DOHH2 (cell line): ENCODE data around the gene CELF3.

ENCODE experiments used
- H3F3A ChIP-seq: fragments of 200-600 bp; sonication (generic), shearing (Covaris generic); 2 replicates; pipeline ENCODE4 v1.6.0; 2016; ENCODE audit warnings: antibody characterized with exemption, mild to moderate bottlenecking; ENCODE audit not compliant: control insufficient read depth, insufficient read depth
- H3K27ac ChIP-seq: fragments of 200-600 bp; sonication (generic); 2 replicates; pipeline ENCODE4 v1.5.1; 2014; ENCODE audit warnings: low read depth, mild to moderate bottlenecking, low read length, moderate library complexity
- H3K27me3 ChIP-seq: fragments of 200-600 bp; sonication (generic); 2 replicates; pipeline ENCODE4 v1.6.1; 2014; ENCODE audit warnings: mild to moderate bottlenecking, low read length, mixed read lengths; ENCODE audit not compliant: control insufficient read depth
- H3K36me3 ChIP-seq: fragments of 200-600 bp; sonication (generic); 2 replicates; pipeline ENCODE4 v1.6.1; 2014; ENCODE audit warnings: mild to moderate bottlenecking, low read length, moderate library complexity, mixed read lengths; ENCODE audit not compliant: control insufficient read depth
- H3K4me1 ChIP-seq: fragments of 200-600 bp; sonication (generic); 2 replicates; pipeline ENCODE4 v1.6.1; 2014; ENCODE audit warnings: mild to moderate bottlenecking, low read length, mixed read lengths; ENCODE audit not compliant: control insufficient read depth
- H3K4me2 ChIP-seq: fragments of 200-600 bp; sonication (generic); 2 replicates; pipeline ENCODE4 v1.6.0; 2014; ENCODE audit warnings: mild to moderate bottlenecking, low read length, moderate library complexity
- H3K4me3 ChIP-seq: fragments of 200-600 bp; sonication (generic); 2 replicates; pipeline ENCODE4 v1.5.1; 2014; ENCODE audit warnings: mild to moderate bottlenecking, low read length, mixed read lengths
- H3K79me2 ChIP-seq: fragments of 200-600 bp; sonication (generic); 2 replicates; pipeline ENCODE4 v1.6.1; 2014; ENCODE audit warnings: mild to moderate bottlenecking, low read length, mixed read lengths; ENCODE audit not compliant: control insufficient read depth
- H3K9me2 ChIP-seq: fragments of 200-600 bp; sonication (generic); replicated peaks from 2 replicates; pipeline ENCODE4 v1.6.1; 2014; ENCODE audit warnings: mild to moderate bottlenecking, low read length, mixed read lengths; ENCODE audit not compliant: control insufficient read depth
- H3K9me3 ChIP-seq: fragments of 200-600 bp; sonication (generic); 2 replicates; pipeline ENCODE4 v1.6.1; 2014; ENCODE audit warnings: antibody characterized with exemption, low read length, mixed read lengths; ENCODE audit not compliant: control insufficient read depth, insufficient read depth
- H4K20me1 ChIP-seq: fragments of 200-600 bp; sonication (generic); 2 replicates; pipeline ENCODE4 v1.6.0; 2014; ENCODE audit warnings: low read depth, mild to moderate bottlenecking, antibody characterized with exemption, low read length, moderate library complexity; ENCODE audit not compliant: control insufficient read depth, insufficient read depth
- CTCF ChIP-seq: fragments of 200-600 bp; sonication (generic); IDR thresholded peaks from one replicate; pipeline ENCODE4 v1.5.1; 2014; ENCODE audit warnings: antibody characterized with exemption, mild to moderate bottlenecking, low read depth, low read length; ENCODE audit not compliant: poor library complexity, severe bottlenecking
- EZH2phosphoT487 ChIP-seq: fragments of 200-600 bp; sonication (generic); IDR thresholded peaks from 2 replicates; pipeline ENCODE4 v1.6.1; 2017; ENCODE audit warnings: borderline replicate concordance, mild to moderate bottlenecking, antibody characterized with exemption, low read length, moderate library complexity, mixed read lengths

Gene CELF3

GRCh38 chr1:151704246-151704645, 12.4 kb downstream of the CELF3 start:
- Histone ChIP-seq H3K36me3 (0 out of 2 replicates have a peak, but pooled peaks cover 2% of the 10 kb centered on the region), H3K27ac (no peak overlapping the region), H3K9me3 (no peaks in the 10 kb centered on the region), H4K20me1 (no peaks in the 10 kb centered on the region), H3K27me3 (no peaks in the 10 kb centered on the region), H3F3A (no peaks in the 10 kb centered on the region), H3K79me2 (no peaks in the 10 kb centered on the region), H3K9me2 (no peaks in the 10 kb centered on the region), H3K4me3 (no peak overlapping the region), H3K4me1 (no peaks in the 10 kb centered on the region), H3K4me2 (no peak overlapping the region)
- TF ChIP-seq CTCF (no peak), EZH2phosphoT487 (no peak)

GRCh38 chr1:151703813-151704212, 12.8 kb downstream of the CELF3 start:
- no peaks in the 10 kb centered on the region for H3F3A ChIP-seq

DNA sequence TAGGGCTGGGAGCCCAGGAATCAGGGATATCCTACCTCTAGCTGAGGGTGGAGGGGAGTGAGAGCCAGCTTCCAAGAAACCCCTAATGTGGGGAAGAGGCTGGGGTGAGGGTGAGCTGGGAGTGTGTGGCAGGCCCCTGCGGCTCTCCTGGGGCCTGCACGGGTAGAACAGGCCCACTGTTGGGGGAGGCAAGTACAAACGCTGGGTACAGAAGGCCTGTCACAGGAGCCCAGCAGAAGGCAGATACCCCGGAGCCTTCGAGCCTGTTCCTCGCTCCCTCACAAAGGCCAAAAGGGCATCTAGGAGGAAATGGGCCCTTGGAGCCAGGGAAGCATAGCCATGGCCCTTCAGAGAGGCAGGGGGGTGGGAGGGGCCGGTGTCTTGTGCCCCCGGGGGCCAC, 13.7 kb downstream of the CELF3 start:
- Histone ChIP-seq H3K4me2 (no peak overlapping the region), H3K4me1 (no peaks in the 10 kb centered on the region)
- TF ChIP-seq EZH2phosphoT487 = no peak
- no peak for TF ChIP-seq CTCF

More at GRCh38 chr1:151703813-151704212, 12.8 kb downstream of the CELF3 start:
- Histone ChIP-seq H3K4me3 (no peak overlapping the region), H3K27me3 (no peaks in the 10 kb centered on the region), H4K20me1 (no peaks in the 10 kb centered on the region), H3K9me3 (no peaks in the 10 kb centered on the region), H3K4me1 (no peaks in the 10 kb centered on the region), H3K36me3 (0 out of 2 replicates have a peak, but pooled peaks cover 3% of the 10 kb centered on the region), H3K79me2 (no peaks in the 10 kb centered on the region), H3K27ac (no peak overlapping the region), H3K4me2 (no peak overlapping the region), H3K9me2 (no peaks in the 10 kb centered on the region)
- TF ChIP-seq CTCF (no peak), EZH2phosphoT487 (no peak)

More for the DNA sequence above, 13.7 kb downstream of the CELF3 start:
- no peak overlapping the region for H3K4me3 ChIP-seq
- H3K27ac ChIP-seq = no peak overlapping the region
- no peaks in the 10 kb centered on the region for H3K27me3 ChIP-seq
- no peaks in the 10 kb centered on the region for H3K9me3 ChIP-seq
- H4K20me1 ChIP-seq = no peaks in the 10 kb centered on the region
- H3K36me3 ChIP-seq = 0 out of 2 replicates have a peak, but pooled peaks cover 3% of the 10 kb centered on the region
- H3K9me2 ChIP-seq = no peaks in the 10 kb centered on the region
- no peaks in the 10 kb centered on the region for H3F3A ChIP-seq
- no peaks in the 10 kb centered on the region for H3K79me2 ChIP-seq
